ENCODE data around the gene AOPEP. TPM values are rescaled to one million over a fixed set of nuclear protein-coding genes. Genes with fewer than 3 reads are reported as not detected.

AOPEP gene
- total RNA-seq, 1 experiment from 2014 or later = 32.4 TPM

GRCh38 chr9:95079461-95079860 lies 353.0 kb downstream of the AOPEP start:
- intact Hi-C loops (cut with micrococcal nuclease) = no loop called here
- CTCF ChIA-PET = no interaction called here
- Mint-ChIP-seq H3K4me1 (ENCODE audit: insufficient read depth, unreplicated experiment) (peaks cover 5% of the 10 kb centered on the region), H3K9me3 (ENCODE audit: unreplicated experiment) (no peaks in the 10 kb centered on the region), H3K36me3 (ENCODE audit: insufficient read depth, unreplicated experiment) (peaks cover 90% of the 10 kb centered on the region), H3K27ac (ENCODE audit: low read depth, unreplicated experiment) (no peak overlapping the region), H3K4me3 (ENCODE audit: unreplicated experiment) (no peak overlapping the region), H3K27me3 (ENCODE audit: insufficient read depth, unreplicated experiment) (no peaks in the 10 kb centered on the region)
- no peak for DNase-seq (ENCODE audit: unreplicated experiment)
- POLR2A ChIA-PET = no interaction called here
- no TSS peak for BruUV-seq (replicated peaks)
- TF ChIP-seq CTCF (IDR thresholded peaks at IDR 0.05; ENCODE audit: unreplicated experiment) = no peak

DNA sequence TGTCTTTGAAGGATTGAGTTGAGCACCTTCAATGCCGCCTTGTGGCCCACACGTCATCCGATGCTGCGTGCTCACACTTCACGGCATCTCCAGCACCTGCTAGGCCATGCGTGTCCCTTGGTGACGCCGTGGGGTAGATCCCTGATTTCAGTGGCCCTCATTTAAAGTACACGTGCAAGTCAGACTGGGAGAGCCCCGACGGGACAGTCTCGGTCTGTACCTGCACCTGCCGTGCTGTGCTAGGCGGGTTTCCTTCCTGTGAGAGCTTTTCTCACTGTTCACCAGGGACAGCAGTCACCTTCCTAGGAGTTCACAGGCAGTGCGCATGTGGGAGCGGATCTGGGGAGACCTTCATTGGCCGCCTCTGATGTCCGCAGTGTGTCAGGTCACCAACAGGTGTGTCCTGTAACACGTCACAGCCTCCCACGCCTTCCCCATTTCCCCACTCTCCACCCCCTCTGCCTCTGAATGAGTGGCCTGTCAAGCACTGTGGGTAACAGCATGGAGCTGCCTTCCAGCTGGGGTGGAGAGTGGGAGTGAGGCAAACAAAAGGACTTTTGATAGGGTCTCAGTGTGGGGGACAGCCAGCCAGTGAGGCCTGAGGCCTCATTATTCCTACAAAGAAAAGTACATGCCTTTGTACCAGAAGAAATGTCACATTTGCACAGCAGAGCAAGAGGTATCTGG lies 354.6 kb downstream of the AOPEP start:
- intact Hi-C loops (cut with micrococcal nuclease) = no loop called here
- POLR2A ChIA-PET = no interaction called here
- no peak for TF ChIP-seq CTCF (IDR thresholded peaks at IDR 0.05; ENCODE audit: unreplicated experiment)
- Mint-ChIP-seq H3K27ac (ENCODE audit: low read depth, unreplicated experiment) (no peak overlapping the region), H3K9me3 (ENCODE audit: unreplicated experiment) (no peaks in the 10 kb centered on the region), H3K4me3 (ENCODE audit: unreplicated experiment) (no peak overlapping the region), H3K27me3 (ENCODE audit: insufficient read depth, unreplicated experiment) (no peaks in the 10 kb centered on the region), H3K36me3 (ENCODE audit: insufficient read depth, unreplicated experiment) (peaks cover 98% of the 10 kb centered on the region), H3K4me1 (ENCODE audit: insufficient read depth, unreplicated experiment) (no peaks in the 10 kb centered on the region)
- DNase-seq (ENCODE audit: unreplicated experiment) = no peak
- CTCF ChIA-PET = no interaction called here
- BruUV-seq (replicated peaks) = no TSS peak

DNA sequence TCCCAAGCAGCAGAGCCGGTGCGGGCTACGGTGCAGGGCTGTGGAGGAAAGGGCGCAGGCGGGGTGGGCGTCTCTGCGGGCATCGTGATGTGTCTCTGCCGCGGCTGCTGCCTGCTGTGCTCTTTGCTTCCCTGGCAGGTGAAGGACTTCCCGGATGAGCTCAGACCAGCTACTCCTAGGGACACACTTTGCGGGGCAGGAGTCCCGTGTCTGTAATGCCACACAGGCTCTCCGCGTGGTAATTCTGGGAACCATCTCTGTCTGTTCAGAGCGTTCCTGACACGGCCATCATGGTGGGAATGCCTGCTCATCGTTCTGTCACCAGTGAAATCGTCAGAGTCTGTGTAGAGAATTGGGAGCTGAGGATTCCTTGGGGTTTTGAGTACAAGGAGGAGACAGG lies 355.5 kb downstream of the AOPEP start:
- H3K36me3 Mint-ChIP-seq (ENCODE audit: insufficient read depth, unreplicated experiment) = peaks cover 100% of the 10 kb centered on the region
- no peak overlapping the region for H3K27ac Mint-ChIP-seq (ENCODE audit: low read depth, unreplicated experiment)
- CTCF ChIA-PET = interaction anchor here (1.0 kb wide), 1 partner anchor 50 kb away, joined by 3 read pairs; no protein-coding TSS in a partner anchor

More for the DNA sequence above, 355.5 kb downstream of the AOPEP start:
- intact Hi-C loops (cut with micrococcal nuclease) = no loop called here
- no peak overlapping the region for H3K4me3 Mint-ChIP-seq (ENCODE audit: unreplicated experiment)
- no TSS peak for BruUV-seq (replicated peaks)
- POLR2A ChIA-PET = no interaction called here
- H3K9me3 Mint-ChIP-seq (ENCODE audit: unreplicated experiment) = no peaks in the 10 kb centered on the region
- DNase-seq (ENCODE audit: unreplicated experiment) = no peak
- no peak for TF ChIP-seq CTCF (IDR thresholded peaks at IDR 0.05; ENCODE audit: unreplicated experiment)
- H3K4me1 Mint-ChIP-seq (ENCODE audit: insufficient read depth, unreplicated experiment) = no peaks in the 10 kb centered on the region
- H3K27me3 Mint-ChIP-seq (ENCODE audit: insufficient read depth, unreplicated experiment) = no peaks in the 10 kb centered on the region

All from MCF 10A (cell line).